NCI-H2107 treated with DMSO at 0.1 percent for 48 hours (cell line): ENCODE data around the gene ANKRD13D.
"Not testable (repeated sequence)": the region's sequence is repeated elsewhere in the genome, so short reads cannot be mapped to it uniquely, and the experiment has no call there.

Source experiments
- DNase-seq: peaks from one replicate; lab custom pipeline; 2025; ENCODE audit not compliant: unreplicated experiment; lab: John Stamatoyannopoulos, UW

Gene ANKRD13D

GRCh38 chr11:67317205-67317887 is 28.2 kb downstream of the ANKRD13D start:
- DNase-seq: peak; percentile 94

DNA sequence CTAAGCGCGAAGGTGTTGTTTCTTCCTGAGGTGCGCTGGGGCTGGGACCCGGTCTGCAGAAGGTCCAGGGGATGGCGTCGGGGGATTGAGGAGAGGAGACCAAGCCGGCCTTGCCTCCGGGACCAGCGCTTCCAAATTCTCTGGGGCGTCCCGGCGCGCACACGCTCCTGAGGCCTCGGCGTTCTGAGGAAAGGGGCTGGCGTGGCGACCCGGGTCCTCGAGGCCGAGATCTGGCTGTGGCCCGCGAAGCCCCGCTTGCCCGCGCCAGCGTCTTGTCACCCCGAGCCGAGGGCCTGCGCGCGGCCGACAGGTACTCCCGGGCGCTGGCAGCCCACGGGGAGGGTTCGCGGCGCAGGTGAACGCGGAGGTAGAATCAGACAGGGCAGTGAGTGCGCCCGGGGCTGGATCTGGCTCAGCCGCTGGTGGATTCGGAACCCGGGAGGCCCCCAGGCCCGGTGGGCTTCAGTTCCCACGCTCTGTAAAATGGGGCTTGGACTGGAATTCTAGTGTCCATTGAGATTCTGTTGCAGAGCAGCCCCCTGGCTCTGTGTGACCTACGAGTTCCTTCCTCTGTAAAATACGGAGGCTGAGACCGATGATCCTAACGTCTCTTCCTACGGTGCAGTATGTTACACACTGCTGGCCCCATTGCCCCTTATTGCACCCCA is 28.9 kb downstream of the ANKRD13D start:
- no peak for DNase-seq

GRCh38 chr11:67318876-67319275 is 29.8 kb downstream of the ANKRD13D start:
- not testable (repeated sequence) for DNase-seq

DNA sequence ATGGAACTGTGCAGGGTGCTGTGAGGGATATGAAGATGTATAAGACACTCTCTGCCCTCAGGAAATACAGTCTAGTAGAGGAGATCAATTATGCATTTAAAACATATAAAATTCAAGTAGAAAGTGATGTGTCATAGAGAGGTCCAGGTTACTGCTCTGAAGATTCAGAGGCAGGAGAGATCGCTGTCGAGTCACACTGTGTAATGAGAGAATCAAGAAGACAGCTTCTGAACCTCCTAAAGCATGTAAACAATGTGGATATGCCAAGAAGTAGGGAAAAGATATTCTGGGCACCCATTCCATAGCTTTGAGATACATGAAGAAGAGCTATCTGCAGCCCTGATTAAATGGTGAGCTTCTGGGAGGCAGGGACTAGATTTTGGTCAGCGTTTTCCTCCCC is 30.9 kb downstream of the ANKRD13D start:
- DNase-seq: no peak

DNA sequence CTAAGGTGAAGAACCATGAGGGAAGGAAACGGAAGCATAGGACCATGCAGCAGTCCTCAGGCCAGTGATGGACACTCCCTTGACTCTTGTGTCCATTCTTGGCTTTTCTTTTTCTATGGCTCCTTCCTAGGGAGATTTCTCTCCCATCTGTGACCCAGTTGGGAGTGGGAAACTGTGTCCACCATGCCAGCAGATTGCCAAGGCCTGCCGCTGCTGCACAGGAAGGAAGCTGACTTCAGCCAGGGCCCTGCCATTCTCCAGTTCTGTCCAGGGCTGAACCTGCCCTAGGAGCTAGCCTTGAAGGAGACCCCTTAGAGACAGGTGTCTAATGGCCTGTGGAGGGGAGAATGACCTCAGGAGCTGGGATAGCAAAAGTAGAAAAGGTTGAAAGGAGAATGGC is 31.6 kb downstream of the ANKRD13D start:
- DNase-seq: no peak

DNA sequence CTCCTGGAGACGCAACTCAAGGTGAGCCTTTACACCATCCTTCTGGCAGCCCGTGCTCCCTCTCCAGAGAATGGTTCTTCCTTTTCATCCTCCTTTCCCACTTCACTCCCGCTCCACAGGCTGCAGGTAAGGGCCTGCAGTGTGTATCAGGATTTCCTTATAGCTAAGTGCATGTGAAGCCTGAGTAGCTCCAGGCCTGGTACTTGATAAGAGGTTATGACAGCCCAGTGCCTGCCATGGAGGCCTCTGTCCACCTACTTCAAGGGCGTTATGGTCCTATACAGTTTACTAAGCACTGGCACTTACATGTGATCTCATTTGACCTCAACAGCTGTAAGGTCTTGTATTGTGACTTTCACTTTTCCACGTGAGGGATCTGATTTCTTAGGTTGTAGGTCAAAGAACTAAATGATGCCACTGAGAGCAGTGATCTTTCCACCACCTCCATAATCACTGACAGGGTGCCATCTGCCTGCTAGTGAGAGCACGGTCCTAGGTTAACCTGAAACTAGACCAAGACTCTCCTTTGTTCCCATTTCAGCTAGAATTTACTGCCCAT is 32.3 kb downstream of the ANKRD13D start:
- no peak for DNase-seq

- no peak for DNase-seq
These were observed 32.9 kb downstream of the ANKRD13D start for GRCh38 chr11:67322049-67322448.

- DNase-seq: no peak
These were observed 34.4 kb downstream of the ANKRD13D start for GRCh38 chr11:67323526-67323925.

GRCh38 chr11:67332081-67332691 is 43.1 kb downstream of the ANKRD13D start:
- DNase-seq: no peak

DNA sequence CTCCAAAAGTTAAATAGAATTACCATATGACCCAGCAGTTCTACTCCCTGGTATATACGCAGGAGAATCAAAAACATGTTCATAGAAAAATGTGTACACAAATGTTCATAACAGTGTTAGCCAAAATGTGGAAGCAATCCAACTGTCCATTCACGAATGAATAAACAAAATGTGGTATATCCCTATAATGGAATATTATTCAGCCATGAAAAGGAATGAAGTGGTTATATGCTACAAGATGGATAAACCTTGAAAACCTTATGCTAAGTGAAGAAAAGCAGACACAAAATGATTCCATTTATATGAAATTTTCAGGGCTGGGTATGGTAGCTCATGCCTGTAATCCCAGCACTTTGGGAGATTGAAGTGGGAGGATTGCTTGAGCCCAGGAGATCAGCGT is 48.2 kb downstream of the ANKRD13D start:
- no peak for DNase-seq

DNA sequence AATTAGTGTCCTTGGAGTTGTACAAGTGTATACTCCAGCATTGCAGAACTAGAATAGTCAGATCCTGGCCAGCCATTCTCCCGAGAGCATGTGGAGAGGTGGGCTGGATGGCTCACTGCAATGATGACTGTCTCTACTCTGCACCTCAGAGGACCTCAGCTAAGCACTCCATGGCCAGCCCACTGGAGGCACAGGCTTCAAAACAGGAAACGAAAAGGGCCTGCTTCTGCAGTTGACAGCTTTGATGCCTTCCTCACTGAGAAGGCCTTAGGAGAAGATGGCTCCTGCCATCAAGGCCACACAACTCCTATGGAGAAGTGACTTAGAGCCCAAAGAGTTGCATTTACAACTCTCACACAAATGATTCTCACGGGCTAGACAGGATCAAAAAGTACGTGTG is 55.2 kb downstream of the ANKRD13D start:
- no peak for DNase-seq

GRCh38 chr11:67345247-67345919 is 56.3 kb downstream of the ANKRD13D start:
- no peak for DNase-seq

DNA sequence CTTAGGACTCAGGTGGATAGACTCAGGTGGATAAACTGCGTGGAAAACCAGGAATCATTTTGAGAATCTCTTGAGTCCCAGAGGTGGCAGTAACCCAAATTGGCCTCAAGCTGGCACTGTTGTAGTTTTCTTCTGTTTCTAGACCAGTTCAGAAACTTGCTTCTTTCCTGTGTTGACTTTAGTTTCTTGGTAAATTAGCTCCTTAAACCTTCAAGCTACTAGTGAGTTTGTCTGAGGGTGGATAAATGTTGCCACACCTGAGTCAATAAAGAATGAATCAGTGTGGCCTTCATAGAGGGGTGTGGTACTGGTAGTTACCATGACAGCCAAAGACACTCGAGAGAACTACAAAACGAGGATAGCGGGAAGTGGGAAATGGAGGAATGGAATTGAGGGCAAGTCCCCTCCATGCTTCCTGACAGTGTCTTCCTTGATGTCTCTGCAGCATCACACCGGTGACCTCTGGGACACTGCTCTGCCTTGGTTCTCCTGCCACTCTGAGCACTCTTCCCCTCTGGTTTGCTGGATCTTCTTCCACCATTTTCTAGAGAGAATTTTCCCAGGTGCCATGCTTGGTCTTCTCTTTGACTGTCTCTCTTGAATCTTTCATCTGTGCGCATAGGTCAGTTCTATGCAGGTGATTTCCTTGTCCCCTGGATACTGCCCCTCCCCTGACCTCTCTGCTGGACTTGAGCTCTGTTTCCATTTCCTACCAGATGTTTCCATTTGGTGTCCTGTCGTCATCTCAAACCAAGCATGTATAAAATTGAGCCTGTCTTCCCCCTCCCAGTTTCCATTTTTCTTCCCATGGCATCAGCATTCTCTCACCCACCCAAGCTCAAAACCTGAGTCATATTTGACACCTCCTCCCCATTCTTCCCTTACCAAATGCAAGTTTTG is 57.1 kb downstream of the ANKRD13D start:
- no peak for DNase-seq

GRCh38 chr11:67347964-67348749 is 59.1 kb downstream of the ANKRD13D start:
- DNase-seq: no peak

GRCh38 chr11:67349036-67349435 is 59.9 kb downstream of the ANKRD13D start:
- DNase-seq: no peak

GRCh38 chr11:67349457-67349856 is 60.4 kb downstream of the ANKRD13D start:
- no peak for DNase-seq

DNA sequence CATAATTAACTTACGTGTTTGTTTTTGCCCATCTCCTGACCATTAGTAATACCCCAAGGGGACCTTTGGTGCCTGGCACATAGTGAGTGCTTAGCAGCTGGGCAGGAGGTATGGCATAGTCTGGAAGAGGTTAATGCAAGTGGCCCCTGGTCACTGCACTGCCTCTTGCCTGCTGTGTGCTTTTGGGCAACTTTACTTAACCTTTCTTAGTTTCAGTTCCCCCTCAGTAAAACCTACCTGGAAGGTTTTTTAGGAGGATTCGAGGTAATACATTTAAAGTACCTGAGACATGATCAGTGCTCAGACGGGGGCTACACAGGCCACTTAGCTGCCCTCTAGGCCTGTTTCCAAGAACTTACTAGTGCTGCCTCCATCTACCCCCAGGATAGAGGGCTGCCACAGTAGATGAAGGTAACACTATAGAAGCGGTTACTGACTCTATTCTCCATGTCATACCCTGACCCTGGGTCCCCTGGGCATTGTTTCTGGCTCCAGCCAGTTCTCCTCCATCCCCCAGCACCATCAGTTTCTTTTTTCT is 60.9 kb downstream of the ANKRD13D start:
- no peak for DNase-seq

DNA sequence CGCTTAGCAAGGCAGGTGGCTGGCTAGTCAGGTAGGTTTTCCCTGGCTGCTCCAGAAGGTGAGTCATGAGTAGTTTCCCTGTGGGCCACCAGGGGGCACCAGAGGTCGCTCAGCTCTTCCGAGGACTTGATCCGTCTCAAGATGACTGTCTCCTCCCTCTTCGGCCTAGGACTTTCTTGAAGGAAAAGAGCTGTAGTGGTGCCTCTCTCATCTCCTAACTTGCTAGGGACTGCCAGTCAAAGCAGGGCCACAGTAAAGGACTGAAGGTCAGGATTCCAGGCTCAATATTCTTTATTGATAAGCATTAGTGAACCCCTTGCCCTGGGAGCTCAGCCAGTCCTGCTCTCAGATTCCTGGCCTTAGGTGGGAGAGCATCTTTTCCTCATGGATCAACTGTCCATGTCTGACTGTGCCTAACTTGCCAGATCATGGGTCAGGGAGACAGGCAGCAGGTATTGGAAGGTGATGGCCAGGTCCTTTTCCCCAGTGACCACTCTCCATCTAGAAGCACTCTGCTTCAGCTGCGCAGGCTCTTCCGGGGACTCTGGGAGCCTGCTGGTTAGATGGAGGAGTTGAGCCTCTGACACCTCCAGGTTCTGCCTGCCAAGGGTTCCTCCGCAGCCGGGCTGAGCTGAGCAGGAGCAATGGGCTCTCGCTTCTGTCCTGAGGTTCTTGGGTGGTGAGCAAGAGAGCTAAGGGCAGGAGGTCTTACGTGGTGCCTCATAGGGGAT is 62.3 kb downstream of the ANKRD13D start:
- peak; percentile 53 for DNase-seq
